Right hindlimb (tissue), 1 donor: ENCODE data around the gene NOA1.

ENCODE experiments used
- DNase-seq: peaks from one replicate; pipeline ENCODE4 v3.0.0-alpha.2; 2018

NOA1 gene

DNA sequence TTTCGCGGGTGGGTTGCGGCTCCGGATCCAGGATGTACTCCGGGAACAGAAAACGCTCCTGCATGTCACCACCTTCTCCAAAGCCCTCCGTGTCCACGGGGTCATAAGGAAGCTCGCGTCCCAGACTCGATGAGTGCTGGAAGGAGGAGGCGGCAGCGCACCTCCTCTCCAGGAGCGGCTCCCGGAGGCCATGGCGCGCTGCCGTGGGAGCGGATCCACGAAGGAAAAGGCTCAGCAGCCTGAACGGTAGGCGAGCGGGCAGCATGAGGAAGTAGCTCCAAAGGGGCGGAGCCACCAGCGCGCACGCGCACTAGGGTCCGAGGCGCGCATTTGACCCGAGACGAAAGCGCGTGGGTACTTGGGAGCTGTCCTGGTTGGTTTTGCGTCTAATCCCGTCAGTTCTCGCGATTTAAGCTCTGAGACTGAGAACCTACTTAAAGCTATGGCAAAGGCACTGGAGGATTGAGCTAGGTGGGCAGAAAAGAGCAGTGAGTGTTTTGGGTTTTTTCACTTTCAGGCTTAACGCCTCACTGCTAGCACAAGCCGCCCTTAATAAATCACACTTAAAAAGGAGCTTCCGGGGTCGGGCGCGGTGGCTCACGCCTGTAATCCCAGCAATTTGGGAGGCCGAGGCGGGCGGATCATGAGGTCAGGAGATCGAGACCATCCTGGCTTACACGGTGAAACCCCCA is at the start of gene NOA1:
NOA1 (minus strand) TSS at position 286 of the 692 bp plus-strand sequence; CDS start at position 265, 21 bp downstream.
- peak; percentile 99 for DNase-seq

DNA sequence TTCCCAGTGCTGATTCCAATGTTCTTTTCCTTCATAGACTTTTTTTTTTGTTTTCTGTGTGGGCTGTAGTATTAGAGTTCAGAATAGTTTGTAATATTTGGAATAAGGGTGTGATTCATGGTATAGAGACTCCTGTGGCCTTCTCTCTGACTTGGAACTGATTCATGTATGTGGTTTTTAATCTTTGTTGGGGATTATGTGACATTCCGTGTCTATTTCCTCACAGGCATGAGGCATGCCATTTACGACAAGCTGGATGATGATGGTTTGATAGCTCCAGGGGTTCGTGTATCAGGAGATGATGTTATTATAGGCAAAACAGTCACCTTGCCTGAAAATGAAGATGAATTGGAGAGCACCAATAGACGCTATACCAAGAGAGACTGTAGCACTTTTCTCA is 45.7 kb upstream of the NOA1 start:
- no peak for DNase-seq

DNA sequence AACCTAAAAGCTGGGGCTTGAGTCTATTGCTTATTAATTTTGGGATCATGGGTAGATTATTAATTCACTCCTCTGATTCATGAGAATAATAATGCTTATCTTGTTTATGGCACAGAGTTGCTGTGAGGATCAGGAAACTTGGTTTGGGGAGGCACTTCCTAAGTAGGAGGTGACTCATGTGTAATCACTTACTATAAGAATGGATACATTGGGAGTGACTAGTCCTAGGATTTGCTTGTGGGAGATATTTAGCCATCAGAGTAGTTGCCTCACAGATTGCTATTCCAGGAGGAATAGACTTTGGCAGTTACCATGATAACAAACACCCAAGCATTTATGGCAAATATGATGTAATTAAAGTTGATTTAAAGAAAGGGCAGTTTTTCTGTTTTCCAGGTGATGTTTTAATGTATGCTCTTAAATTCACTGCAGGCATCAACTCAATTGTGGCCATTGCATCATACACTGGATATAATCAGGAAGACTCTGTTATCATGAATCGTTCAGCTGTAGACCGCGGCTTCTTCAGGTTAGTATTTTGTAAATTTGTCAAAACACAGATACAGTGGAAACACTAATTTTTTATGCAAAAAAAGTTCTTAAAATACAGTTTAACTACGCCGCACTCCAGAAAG is 43.2 kb upstream of the NOA1 start:
- no peak for DNase-seq

DNA sequence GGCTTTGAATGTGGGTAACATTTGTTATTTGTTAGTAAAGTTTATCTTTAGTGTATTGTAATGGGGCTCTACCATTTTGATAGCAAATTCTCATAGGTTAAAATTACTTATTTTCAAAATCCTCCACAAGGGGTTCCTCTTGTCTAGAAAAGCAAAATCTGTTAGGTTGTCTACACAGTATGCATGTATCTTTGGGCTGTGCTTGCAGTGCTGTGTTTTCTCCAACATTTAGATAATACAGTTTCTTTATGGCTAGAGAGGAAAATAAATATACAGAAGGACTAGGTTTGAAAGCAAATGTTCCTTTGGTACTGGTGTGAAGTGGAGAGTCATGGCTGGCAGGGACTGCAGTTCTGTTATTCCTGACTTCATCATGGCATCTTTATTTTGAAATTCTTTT is 41.6 kb upstream of the NOA1 start:
- DNase-seq: no peak

DNA sequence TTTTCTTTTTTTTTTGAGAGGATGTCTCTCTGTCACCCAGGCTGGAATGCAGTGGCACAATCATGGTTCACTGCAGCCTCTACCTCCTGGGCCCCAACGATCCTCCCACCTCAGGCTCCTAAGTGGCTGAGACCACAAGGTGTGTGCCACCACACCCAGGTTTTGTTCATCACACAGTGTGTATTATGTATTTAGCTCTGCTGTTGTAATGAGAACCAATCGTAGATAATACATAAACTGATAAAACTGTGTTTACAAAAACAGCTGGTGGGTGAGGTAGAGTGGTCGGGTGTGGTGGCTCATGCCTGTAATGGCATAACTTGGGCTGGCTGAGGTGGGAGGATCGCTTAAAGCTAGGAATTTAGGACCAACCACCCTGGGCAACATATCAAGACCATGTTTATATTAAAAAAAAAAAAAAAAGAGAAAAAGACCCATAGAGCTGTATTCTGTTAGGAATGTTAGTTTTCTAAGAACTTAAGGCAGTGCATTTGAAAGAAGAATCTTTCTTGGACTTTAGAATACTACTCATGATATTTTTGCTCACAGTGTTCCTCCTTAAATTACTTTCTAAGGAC is 36.2 kb upstream of the NOA1 start:
- DNase-seq: no peak

DNA sequence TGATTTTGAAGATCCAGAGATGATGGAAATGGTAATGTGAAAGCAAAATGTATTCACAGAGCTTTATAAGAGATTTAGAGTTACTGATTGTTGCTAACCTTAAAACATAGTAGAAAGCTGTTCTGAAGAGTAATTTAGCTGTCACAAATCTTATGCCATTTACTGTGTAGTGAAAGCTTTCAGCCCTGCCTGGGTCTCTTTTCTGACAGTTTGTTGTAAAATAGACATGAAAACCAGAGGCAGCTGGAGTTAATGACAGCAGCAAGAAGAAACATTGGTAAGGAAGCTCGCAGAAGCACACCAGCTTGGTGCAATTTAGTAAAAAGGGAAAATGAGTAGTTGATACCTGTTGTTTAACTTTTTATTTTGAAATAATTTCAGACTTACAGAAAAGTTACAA is 22.3 kb upstream of the NOA1 start:
- DNase-seq: no peak

DNA sequence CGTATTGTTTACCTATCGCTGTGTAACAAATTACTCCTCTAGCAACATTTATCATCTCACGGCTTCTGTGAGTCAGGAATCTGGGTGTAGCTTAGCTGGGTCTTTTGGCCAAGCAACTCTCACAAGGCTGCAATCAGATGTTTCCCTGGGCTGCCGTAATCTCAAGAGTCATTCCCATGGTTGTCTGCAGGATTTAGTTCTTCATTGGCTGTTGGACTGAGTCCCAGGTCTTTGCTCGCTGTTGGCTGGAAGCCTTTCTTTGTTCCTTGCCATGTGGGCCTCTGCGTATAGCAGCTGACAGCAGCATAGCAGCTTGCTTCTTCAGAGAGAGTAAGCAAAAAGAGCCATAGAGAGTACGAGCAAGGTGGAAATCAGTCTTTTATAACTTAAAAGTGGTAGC is 18.1 kb upstream of the NOA1 start:
- DNase-seq: peak; percentile 83

DNA sequence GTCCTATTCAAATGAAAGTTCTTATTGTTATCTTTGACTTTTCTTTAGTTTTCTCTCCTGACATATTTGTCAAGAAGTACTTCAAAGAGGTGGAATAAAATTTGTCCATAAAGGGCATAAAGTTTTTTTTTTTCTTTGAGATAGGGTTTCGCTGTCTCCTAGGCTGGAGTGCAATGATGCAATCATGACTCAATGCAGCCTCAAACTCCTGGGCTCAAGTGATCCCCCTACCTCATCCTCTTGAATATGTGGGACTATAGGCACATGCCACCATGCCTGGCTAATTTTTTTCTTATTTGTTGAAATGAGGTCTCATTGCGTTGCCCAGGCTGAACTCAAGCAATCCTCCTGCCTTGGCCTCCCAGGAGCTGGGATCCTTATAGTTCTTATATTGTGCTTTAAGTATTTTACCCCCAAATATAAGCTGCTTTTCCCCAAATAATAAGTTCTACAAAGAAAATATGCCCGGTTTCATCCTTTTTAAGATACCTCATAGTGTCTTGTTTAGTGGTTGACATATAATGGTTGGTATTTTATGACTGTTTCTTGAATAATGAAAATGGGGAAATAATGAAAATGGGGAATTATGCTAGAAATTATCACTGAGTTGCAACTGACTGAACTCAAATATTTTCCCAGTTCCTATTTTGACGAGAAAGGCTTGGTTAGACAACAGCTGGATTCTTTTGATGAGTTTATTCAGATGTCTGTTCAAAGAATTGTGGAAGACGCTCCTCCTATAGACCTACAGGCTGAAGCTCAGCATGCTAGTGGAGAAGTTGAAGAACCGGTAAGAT is 12.9 kb upstream of the NOA1 start:
- DNase-seq: no peak

DNA sequence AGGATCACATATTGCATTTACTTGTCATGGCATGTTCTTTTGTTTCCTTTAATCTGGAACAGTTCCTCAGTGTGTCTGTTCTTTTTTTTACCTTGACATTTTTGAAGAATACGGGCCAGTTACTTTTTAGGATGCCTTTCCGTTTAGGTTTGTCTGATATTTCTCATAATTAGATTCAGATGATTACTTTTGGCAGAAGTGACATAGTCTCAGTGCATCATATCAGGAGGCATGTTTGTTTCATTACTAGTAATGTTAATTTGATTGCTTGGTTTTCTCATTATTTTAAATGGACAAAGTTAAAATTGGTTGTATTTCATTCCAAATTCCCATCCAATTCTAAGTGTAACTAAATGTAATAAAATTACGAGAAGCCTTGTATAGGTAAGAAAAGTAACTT is 9.5 kb upstream of the NOA1 start:
- DNase-seq: no peak

DNA sequence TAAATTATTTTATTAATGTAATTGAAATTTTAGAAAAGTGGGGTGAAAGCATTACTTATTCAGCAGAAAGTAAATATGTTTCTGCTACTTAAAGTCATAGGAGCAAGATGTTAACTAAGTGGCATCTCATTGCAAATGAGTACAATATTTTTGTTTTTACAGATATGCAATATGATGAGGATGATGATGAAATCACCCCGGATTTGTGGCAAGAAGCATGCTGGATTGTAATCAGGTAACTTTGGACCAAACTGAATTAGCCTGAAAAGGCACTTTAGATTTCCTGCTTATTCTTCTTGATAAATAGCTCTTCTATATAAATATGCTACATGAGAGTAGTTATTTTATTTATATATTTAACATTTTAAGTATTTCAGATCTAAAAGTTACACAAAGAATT is 8.8 kb upstream of the NOA1 start:
- DNase-seq: no peak

DNA sequence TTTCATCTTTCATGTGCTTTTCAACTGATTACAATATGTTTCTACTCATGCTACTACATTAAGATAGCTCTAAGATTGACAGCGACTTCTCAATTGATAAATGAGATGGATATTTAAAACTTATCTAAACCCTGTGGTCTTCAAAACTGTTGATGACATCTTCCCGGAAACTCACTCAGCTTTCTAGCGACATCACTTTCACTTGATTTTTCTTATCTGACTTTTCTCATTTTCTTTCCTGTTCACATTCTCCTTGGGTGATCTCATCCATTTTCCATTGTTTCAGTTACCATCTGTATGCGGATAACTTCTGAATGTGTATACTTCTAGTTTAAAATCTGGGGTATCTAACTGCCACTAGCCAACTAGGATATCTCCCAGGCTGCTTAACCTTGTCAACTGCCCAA is 4.4 kb upstream of the NOA1 start:
- DNase-seq: no peak

DNA sequence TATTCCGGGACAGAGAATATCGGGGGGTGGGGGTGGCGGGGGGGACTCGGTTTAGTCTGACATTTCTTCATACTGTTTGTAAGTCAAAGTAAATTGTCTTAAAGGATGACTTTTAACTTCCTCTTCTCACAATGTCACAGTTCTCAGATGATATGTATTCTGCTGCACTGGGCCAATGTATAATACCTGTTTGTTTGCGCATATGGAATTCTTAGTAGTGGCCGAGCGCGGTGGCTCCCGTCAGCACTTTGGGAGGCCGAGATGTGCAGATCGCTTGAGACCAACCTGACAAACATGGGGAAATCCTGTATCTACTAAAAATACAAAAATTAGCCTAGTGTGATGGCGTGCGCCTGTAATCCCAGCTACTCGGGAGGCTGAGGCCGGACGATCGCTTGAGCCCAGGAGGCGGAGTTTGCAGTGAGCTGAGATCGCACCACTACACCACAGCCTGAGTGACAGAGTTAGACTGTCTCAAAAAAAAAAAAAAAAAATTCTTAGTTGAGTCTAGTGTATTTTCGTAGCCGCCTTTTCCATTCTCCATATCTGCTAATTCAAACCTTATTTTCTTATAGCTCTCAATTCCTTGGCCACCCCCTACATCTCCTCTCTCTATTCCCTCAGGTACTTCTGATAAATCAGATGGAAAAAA is 2.1 kb upstream of the NOA1 start:
- no peak for DNase-seq

DNA sequence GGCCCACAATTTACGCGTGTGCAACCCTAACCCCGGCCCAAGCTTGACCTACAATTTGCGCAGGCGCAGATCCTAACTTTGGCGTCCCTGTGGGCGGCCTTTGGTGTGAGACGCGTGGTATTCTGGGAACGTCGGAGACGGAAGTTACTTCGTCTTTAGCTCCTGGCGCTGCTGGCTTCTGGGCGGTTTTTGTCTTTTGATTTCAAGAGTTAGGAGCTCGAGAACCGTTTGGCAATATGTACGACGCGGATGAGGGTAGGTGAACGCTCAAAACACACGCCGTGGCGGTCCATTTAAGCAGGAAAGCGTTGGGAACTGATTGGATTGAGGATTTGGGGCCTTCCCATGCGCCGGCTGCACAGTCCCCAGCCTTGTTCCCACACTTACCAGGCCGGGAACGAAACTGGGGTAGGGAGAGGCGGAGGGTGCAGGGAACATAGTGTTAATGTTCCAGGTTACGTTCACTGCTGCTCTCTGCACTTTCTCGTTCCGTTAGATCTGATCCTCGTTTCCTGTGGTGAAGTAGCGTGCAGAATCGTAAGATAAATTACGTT is 1.4 kb upstream of the NOA1 start, which contains the start of gene POLR2B:
POLR2B (plus strand) TSS at position 147 of the 554 bp plus-strand sequence; CDS start at position 237, 90 bp downstream.
- peak; percentile 93 for DNase-seq

DNA sequence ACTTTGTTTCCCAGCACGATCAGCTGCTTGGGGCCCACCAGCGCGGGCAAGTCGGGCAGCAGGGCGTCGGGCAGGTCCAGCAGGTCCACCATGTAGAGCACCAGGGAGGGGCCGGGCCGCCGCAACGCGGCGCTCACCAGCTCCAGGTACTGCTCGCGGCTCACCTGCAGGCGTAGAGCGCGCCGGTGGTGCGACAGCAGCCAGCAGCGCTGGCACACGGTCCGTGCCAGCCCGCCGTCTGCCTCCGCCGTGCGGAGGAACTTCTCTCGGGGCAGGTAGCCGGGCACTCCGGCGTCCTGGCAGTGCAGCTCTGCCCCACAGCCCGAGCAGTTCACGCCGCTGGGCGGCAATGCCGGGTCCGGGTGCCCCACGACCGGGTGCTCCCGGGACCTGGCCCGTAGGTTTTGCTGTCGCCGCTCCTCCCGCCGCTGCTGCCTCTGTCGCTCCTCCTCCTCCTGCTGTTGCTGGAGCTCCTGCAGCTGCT is 527 bp downstream of the NOA1 start:
- DNase-seq: no peak

DNA sequence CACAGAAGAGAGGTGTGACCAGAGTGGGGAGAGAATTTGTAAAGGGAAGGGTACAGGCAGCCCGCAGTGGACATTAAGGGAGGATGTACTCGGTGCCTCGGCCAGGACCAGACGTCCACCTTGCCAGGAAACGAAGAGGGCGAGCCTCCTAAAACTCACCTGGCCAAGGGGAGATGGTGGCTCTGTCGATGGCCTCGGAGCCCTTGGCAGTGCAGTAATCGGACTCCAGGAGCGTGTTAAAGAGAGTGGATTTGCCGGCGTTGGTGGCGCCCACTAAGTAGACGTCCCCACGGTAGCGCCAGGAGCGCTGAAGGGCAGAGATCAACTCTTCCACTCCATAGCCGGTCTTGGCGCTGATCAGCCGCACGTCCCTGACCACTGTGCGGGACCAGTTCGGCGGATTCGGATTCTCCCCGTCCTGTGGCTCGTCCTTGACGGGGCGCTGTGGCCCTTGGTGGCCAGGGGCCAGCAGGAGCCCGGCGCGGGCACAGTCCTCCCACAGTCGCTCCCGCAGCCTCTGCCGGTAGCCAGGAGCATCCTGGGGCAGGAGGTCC is 1.0 kb downstream of the NOA1 start:
- DNase-seq: peak; percentile 28

DNA sequence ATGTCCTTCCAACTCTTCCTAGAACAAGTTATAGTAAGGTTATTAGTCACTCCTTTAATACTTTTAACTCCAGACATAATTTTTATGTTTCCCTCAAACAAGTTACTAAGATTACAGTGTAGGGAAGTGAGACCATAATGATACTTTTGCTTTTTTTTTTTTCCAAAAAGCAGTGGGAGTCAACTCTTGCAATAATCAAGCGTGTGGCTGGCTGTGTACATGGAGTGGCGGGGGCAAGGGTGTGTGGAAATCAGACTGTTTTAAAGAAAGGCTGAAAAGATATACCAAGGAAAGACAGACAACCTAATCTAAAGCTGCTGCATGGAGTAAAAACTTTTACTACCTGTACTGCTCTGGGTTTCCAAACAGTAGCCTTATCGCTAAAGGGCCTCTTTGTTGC is 4.1 kb downstream of the NOA1 start:
- DNase-seq: no peak

DNA sequence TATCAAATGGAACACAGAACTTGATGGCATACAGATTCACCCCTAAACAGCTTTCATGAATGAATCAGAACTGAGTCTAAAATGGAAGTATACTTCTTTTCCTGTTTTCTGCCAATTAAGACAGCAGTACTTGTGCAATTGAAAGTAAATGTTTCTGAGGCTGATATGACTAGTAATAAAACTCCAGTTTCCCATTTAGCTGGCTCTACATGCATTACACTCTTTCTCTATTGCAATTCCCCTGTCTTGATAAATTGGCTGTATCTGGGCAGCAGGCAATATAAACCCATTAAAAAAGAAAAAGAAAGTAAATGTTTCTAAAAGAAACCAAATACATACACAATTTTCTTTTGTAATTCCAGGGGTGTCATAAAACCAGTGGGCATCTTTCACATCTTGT is 4.6 kb downstream of the NOA1 start:
- no peak for DNase-seq

DNA sequence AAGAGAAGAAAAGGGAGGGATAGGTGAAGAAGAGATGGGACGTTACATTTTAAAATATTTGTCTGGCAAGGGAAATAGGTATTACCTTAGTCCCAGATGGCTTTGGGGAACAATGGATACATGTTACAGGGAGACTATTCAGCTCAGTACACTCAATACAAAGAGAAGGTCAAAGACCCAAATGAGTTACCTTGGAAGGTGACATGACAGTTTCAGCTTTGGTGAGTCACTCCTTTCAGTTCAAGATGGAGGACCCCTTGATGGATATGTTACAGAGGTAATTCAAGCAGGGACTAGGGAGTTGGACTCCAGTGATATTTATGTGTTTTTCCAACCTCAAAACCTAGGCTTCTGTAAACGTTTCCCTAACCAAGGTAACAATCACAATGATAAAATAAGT is 5.0 kb downstream of the NOA1 start:
- no peak for DNase-seq

DNA sequence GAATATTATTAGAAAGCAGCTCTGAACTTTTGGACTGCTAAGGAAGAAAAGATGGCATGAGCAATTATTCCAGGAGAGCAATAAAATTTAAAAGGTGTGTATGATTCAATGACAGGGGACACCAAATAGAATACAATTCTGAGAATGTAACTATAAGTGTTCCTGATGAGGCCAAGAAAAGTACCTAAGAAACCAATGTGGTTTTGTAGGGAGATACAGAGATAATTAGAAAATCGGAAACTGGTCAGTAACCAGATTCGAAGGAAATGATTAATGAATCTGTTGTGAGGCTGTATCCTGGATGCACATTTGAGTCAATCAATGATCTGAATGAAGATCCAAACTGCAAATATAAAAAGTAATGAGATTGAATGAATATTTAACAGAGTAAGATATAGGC is 6.0 kb downstream of the NOA1 start:
- DNase-seq: no peak

DNA sequence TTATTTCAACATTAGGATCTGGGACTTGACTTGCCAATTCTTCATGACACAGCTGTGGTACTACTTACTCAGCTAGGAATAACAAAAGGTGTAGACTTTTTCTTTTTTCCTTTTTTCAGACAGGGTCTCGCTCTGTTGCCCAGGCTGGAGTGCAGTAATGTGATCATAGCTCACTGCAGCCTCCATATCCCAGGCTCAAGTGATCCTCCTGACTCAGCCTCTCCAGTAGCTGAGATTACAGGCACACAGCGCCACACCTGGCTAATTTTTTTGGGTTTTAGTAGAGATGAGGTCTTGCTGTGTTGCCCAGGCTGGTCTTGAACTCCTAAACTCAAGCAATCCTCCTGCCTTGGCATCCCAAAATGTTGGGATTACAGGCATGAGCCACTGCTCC is 16.3 kb downstream of the NOA1 start:
- no peak for DNase-seq

DNA sequence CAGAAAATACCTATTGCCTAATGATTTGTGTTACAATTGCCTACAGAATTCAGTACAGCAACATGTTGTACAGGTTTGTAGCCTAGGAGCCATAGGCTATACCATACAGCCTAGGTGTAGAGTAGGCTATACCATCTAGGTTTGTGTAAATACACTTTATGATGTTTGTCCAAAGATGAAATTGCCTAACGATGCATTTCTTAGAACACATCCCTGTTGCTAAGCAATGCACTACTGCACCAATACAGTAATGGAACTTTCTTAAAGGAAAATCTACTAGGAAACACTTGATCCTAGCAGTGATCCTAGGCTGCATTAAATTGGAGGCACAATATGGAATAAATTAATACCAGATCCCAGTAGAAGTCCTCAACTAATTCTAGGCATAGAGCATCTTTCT is 18.3 kb downstream of the NOA1 start:
- DNase-seq: no peak

DNA sequence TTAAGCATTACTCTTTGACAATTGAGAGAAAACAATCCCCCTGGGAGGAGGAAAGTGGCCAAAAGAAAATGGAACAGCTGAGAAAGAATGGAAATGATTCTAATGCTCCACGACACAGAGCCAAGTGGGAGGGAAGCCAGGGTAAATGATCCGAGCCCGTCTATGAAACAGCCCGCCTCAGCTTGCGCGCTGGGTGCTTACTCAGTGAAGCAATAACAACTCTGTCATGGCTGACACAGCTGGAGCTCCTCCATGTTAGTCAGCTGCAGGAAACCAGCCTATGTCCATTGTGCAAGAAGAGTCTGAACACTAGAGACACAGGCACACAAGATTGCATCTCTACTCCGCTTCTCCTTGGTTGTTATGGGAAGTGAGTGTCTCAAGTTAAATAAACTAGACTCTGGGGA is 19.3 kb downstream of the NOA1 start:
- peak; percentile 92 for DNase-seq
